ENCODE measurements around the gene PTRH1. TPM values are rescaled to one million over a fixed set of nuclear protein-coding genes. Genes with fewer than 3 reads are reported as not detected.

PTRH1 gene
- polyA plus RNA-seq, 1 experiment: 21.1 TPM

DNA sequence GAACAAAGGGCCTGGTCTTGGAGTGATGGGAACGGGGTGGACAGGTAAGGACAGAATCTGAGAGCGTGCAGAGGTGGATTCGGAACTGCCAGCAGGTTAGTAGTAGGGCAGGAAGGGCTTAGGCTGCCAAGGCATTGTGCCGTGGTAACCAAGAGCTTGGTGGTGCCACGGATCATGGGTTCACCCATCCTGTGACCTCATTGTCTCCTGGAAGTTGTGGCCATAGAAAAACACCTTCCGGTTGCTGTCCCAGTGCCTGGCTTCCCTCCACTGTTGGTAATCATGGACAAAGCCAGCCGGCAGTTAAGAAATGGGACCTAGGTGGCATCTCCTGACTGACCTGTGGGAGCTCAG, 51.2 kb downstream of the PTRH1 start:
- Histone ChIP-seq H3K4me3 (ENCODE audit: low read depth, low read length) (no peak overlapping the region), H3K36me3 (ENCODE audit: control insufficient read depth, insufficient read depth, low read length) (peaks cover 12% of the 10 kb centered on the region), H3K27me3 (ENCODE audit: control insufficient read depth, insufficient read depth, low read length) (no peaks in the 10 kb centered on the region)
- ChIA-PET CTCF (interaction anchor here (2.5 kb wide), 1 partner anchor 71 kb away, joined by 11 read pairs; the partner anchor contains the start of gene TOR2A), POLR2A (interaction anchor here (0.7 kb wide), 1 partner anchor 45 kb away, joined by 4 read pairs; no protein-coding TSS in a partner anchor)
- TF ChIP-seq, protein P1, sequence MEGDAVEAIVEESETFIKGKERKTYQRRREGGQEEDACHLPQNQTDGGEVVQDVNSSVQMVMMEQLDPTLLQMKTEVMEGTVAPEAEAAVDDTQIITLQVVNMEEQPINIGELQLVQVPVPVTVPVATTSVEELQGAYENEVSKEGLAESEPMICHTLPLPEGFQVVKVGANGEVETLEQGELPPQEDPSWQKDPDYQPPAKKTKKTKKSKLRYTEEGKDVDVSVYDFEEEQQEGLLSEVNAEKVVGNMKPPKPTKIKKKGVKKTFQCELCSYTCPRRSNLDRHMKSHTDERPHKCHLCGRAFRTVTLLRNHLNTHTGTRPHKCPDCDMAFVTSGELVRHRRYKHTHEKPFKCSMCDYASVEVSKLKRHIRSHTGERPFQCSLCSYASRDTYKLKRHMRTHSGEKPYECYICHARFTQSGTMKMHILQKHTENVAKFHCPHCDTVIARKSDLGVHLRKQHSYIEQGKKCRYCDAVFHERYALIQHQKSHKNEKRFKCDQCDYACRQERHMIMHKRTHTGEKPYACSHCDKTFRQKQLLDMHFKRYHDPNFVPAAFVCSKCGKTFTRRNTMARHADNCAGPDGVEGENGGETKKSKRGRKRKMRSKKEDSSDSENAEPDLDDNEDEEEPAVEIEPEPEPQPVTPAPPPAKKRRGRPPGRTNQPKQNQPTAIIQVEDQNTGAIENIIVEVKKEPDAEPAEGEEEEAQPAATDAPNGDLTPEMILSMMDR (IDR thresholded peaks at IDR 0.05; ENCODE audit: insufficient read depth, low read depth, low read length): no peak
- DNase-seq (ENCODE audit: low read depth): no peak

Other genes starting within 250 kb of the PTRH1 start
- 16.2 and 18.1 TPM in 2 replicates for gene STXBP1, start 103.4 kb downstream of the PTRH1 start, polyA plus RNA-seq (2011; rRNA removed)
- 0.11 TPM in 1 of 2 replicates, not detected in the other for gene CFAP157, start 8.7 kb downstream of the PTRH1 start, polyA plus RNA-seq (2011; rRNA removed)
- 0.02 and 0.07 TPM in 2 replicates for gene TTC16, start 416 bp upstream of the PTRH1 start, polyA plus RNA-seq (2011; rRNA removed)
- 4.8 and 8.0 TPM in 2 replicates for gene TOR2A, start 19.6 kb upstream of the PTRH1 start, polyA plus RNA-seq (2011; rRNA removed)
- 0.04 and 0.06 TPM in 2 replicates for gene SH2D3C, start 63.0 kb upstream of the PTRH1 start, polyA plus RNA-seq (2011; rRNA removed)
- 34.4 and 35.6 TPM in 2 replicates for gene CDK9, start 70.4 kb upstream of the PTRH1 start, polyA plus RNA-seq (2011; rRNA removed)
- 27.9 and 61.9 TPM in 2 replicates for gene FPGS, start 87.2 kb upstream of the PTRH1 start, polyA plus RNA-seq (2011; rRNA removed)
- gene ENG, start 139.0 kb upstream of the PTRH1 start, polyA plus RNA-seq (2011; rRNA removed): 23.3 and 44.6 TPM in 2 replicates
- 65.1 and 102 TPM in 2 replicates for gene AK1, start 162.0 kb upstream of the PTRH1 start, polyA plus RNA-seq (2011; rRNA removed)
- gene ST6GALNAC6, start 183.9 kb upstream of the PTRH1 start, polyA plus RNA-seq (2011; rRNA removed): 48.5 and 78.3 TPM in 2 replicates
- gene ST6GALNAC4, start 201.4 kb upstream of the PTRH1 start, polyA plus RNA-seq (2011; rRNA removed): 21.4 and 35.5 TPM in 2 replicates
- gene PIP5KL1, start 215.1 kb upstream of the PTRH1 start, polyA plus RNA-seq (2011; rRNA removed): 1.9 and 2.3 TPM in 2 replicates
- 35.0 and 55.3 TPM in 2 replicates for gene DPM2, start 222.2 kb upstream of the PTRH1 start, polyA plus RNA-seq (2011; rRNA removed)

Data from BJ (cell line).